NCI-H2081 (cell line): ENCODE results near the gene WIPI1.

Experiments
- DNase-seq, 2 experiments: peaks; one replicate each; lab custom pipeline; 2025; lab: John Stamatoyannopoulos, UW

WIPI1 gene

DNA sequence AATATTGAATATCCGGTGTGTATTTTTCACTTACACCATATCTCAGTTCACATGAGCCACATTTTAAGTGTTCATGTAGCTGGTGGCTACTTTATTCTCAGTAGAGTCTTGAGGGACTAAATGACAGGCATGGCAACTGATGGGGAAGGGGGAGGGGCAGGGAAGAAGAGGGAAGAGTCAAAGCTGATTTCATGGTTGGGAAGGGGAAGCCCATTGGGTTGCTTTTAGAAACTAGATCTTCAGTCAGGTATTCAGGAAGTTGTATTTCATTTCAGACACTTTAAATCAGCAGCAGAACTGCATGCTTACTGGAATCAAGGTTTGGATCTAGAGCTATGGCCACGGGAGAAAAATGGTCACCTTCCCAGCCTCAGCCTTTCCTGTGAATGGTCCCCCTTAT, 2.9 kb upstream of the WIPI1 start:
- no peak for DNase-seq

DNA sequence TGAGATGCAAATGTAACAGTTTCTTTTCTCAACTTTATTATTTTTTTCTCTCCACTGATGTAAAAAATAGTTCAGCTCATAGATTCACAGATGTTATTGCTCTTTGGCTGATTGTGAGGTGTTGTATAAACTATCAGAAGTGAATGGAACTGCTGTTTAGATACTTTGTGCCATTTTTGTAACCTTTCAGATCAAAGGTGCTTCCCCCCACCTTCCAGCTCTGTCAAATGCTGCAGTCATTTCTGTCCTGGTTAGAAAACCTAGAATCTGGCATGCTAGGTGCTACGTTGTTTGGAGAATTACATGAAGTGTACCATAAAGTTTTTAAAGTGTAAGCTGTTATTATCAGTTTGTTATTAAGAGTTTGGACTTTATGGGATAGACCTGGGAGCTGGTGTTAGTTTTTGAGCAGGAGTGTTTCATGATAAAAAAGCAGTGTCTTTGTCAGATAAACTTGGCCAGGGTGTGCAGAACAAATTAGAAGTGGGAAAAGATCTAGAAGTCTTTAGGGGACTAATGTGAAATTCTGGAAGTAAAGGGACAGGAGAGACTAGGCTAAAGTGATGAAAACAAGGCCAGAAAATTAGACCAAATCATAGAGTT, 1.8 kb upstream of the WIPI1 start:
- no peak for DNase-seq

DNA sequence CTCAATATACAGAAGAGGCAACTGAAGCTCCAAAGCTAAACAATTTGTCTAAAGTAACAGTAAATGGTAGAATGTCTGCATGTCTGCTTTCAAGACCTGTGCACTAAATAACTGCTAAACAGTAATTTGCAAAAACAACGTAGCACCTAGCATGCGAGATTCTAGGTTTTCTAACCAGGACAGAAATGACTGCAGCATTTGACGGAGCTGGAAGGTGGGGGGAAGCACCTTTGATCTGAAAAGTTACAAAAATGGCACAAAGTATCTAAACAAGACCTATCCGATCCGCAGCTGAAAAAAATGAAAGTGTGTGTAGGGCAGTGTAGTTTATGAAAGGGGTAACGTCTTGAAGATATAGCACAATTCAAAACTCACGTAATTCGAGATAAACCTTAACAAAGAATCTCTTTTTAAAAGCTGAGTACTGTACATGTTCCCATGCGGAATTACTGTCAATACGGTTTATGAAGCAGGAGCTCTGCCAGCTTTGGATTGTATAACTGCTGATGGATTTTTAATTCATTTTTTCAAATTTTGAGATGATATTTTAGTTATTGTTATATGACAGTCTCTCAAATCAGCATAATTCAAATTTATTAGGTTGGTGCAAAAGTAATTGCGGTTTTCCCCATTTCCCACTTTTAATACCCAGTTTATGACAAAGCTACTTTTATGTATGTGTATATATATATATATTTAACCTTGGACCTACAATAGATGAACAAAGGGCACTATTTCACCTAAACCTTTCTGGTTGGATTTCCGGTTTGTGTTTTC, 1.2 kb upstream of the WIPI1 start:
- no peak for DNase-seq

DNA sequence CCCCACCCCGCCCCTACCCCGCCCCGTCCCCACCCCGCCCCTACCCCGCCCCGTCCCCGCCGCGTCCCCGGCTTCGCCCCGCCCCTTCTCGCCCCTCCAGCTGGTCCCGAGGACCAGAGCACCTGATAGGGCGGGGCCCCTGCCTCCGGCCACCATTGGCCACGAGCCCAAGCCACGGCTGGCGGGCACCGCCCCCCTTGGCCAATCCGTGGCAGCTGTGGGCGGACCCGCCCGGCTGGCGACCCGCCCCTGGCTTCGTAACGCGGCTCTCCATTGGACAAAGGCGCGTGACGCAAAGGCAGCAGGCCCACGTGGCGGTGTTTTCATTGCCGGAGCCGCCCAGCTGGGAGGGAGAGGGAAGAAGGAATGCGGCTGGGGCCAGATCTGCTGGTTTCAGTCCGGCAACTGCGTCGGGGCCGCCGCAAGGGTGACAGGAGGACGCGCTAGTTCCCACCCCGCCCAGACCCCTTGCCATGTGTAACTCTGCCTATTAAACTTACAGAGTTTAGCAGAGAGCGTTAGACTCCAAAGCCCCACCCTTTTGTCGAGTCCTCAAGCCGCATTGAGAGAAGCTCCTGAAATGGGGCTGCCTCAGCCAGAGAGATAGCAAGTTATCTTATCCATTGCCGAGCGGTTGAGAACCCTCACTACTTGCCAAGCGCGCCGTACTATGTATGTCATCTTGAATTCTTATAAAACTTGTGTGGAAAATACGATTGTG, 403 bp upstream of the WIPI1 start:
- DNase-seq, result peak; percentile 98

DNA sequence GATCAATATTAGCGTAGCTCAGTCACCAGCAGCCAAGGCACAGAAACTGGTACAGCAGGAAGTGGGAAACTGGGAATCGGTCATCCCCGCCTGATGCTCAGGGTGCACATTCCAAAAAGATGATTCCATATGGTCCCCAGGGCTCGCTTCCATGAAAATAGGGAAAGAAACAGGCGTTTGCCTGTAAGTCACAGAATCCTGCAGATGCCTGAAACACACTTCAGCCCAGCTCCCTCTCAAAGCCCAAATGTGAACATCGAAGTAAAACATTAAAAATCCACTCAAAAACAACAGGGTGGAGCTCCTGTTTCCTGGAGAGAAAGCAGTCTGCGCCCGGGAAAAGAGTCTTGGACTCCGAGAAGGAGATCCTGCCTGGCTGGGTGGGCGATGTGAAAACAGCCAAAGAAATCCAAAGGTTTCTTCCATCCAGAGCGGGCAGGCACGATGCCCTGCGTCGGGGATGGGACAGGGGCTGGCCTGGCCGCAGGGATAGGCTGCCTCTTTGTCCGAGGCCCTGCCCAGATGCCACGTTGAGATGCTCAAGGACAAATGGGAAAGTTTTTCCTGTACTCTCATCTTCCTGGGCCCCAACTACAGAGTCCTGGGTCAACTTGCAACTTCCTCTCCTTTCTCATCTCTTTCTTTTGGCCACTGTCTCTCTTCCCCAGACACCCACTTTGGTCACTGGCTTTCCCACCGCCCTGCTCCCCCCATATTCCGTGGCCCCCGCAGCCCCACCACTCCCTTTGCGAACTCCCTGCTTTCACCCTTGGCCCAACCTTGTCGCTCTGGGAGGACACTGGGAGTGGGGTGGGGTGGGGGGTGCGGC, 743 bp downstream of the WIPI1 start:
- peak in 1 of 2 experiments; percentile 29 for DNase-seq

DNA sequence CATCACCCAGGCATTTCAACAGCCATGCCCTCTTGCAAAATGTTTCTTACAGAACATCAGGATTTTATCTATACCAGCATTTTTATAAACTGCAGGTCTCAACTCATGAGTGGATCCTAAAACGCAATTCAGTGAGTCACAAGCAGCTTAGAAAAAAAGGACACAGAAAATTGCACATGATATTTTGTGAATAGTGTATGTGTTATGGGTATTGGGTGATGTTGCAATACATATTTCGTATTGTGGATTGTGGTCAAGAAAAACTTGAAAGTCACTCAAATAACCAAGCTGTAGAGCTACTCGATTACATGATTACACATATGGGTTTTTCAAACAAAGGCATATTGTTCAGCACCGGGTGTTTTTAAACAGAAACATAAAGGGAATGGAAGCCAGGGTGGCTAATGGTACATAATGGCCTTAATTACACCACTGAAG, 1.4 kb downstream of the WIPI1 start:
- DNase-seq, result peak; percentile 81 to 91

DNA sequence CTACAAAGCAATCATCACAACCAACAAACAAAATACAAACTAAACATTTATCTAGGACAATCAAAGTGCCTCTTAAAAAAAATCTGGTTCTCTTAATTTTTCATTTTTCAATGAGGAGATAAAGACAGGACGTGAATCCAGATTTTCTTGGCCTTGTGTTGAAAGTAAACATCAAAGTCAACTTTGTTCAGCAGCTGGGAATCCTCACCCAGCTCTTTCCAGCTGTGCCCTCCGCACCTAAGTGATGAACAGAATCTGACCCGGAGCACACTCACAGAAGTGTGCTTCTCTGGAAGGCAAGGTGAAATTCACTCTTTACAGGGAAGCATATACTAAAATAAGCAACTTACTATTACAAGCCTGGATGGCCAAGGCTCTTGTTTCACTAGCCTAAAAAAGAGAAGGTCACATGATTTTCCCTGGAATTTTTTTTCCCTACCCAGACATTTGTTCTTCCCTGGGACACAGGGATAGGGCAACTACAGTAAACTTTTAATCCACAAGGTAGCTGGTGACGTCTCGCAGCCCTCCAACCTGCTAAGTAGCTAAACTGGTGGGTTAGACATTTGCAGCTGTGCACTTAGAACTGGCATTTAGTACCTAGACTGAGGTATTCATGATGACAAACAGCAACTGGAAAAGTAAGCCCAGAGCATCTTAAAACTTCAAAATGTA, 3.2 kb downstream of the WIPI1 start:
- no peak for DNase-seq

DNA sequence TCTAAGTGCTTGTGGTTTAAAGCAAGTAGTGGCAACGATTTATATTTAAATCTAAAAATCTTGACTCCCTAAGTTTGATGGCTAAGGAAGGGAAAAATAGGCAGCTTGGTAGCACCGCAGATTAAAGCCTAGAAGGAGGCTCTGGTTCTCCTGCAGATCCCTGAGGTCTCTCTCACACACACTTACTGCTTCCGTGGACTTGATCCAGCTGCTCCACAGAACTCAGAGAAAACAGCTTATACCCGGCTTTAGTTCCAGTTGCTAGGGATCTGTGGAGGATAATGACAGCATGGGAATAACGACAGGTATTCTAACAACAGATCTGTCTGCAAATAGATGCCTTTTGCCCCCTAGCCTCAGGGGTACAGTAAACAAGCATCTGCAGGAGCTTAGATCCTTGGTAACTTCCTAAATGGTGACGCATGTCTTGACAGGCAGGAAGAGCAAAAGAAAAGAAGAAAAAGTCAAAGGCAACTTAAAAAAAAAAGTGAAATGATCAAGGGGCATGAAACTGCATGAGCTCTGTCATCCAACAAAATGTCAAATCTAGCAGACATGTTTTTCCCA, 4.5 kb downstream of the WIPI1 start:
- DNase-seq, result peak in 1 of 2 experiments; percentile 24

DNA sequence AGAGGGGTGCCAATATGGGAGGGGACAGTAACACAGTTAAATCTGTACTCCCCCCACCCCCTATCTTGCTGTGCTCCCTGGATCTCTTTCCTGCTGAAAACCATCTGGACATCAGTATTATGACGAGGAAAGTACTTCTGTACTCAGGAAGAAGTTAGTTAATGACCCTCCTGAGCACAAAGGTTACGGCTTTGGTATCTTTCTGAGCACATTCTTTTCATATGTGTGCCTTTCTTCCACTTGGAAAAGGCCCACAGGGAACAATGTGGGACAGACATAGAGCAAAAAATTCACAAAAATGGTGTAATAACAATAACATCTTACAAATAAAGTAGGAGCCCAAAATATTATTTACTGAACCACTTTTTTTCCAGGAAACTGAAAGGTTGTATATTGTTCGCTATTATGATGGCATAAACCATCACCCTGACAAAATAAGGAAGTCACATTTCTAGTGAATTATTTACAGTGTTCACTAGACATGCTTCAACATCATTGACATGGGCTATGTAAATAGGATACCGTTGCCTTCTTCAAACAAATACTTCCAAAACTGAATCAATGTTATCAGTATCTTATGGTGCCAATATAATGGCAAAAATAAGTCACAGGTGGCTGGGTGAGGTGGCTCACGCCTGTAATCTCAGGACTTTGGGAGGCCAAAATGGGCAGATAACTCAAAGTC, 5.5 kb downstream of the WIPI1 start:
- DNase-seq, result no peak

DNA sequence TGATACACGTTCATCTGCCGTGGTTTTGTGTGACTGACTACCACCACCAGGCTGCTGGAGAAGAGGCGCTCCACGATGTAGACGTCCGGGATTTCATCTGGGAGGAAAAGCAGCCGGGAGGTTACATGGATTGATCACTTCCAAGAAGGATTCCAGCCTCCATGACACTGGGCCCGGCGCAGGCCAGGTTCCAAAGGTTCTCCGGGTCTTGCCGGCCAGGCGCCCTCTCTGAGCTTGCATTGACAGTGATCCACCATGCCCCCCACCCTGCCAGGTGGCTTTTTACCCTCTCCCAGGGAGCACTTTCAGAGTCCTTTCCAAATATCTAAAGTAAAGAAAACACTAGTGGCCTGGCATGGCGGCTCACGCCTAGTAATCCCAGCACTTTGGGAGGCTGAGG, 6.5 kb downstream of the WIPI1 start:
- DNase-seq, result no peak

DNA sequence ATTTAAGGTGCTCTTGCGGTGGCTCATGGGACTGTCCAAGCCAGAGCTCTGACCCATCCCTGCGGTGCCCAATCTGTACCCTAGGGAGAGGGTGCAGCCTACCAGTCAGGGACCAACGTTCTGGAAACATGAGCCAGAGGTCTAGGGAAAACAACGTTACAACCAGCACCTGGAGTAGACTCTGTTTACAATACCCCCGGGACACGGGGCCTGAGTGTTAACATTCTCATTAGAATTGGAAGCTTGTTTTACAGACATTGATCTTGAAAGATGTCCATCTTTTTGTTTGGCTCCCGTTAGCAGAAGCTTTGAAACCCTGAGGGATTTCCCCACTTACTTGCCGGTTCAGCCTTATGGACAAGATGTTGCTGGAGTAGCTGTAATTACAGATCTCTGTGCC, 6.9 kb downstream of the WIPI1 start:
- DNase-seq, result no peak

DNA sequence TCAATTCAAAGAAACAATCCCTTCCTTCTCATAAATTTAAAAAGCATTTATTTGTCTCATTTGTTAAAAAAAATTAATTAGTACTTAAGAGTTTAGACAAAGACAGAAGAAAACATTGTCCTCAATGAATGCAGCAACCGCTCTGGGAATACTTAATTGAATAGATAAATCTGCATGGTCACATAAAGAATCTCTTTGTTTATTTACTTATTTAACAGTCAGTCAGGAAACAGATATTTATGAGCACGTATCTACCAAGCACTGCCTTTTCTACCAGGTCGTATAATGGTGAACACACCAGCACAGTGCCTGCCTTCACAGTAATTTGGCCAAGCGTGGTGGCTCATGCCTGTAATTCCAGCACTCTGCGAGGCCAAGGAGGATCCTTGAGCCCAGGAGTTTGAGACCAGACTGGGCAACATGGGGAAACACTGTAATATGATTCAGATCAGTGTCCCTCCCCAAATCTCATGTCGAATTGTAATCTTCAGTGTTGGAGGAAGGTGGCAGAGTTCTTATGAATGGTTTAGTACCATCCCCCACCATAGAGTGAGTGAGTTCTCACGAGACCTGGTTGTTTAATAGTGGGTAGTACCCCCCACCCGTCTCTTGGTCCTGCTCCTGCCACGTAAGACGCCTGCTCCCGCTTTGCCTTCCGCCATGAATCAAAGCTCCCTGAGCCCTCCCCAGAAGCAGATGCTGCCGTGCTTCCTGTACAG, 8.1 kb downstream of the WIPI1 start:
- DNase-seq, result no peak

DNA sequence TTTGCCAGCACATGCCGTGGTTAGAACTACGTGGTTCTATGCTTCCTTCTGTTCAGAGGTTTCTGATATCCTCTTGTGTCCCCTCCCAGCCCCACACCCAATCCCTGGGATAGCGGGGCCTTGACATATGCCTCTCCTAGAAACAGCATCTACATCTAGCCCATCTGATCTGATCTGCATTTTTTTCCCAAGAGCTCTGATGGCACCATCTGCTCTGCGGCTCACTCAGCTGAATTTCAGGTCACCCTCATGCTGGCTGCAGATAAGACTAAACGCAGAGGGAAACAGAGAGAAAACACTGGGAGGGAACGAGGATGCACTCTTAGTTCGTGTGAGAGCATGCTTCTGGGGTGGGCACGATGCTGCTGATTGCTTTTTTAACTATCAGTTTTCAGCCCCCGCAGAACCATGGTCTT, 10.7 kb downstream of the WIPI1 start:
- DNase-seq, result no peak

DNA sequence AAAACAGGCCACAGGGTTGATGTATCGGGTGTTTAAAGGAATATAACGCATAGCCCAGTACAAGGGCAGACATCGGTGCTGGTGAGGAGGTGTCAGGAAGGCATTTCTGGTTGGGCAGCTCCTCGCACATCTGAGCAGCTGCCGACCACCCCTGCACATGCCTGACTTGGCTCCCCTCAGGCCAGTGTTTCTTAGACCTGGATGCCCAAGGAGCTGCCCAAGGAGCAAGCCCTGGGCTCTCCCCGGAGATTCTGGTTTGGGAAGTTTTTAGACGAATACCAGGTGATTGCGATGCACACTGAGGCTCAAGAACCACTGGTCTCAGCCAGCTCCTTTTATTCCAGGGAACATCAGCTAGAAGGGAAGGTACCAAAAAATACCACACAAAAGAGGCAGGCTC, 11.6 kb downstream of the WIPI1 start:
- DNase-seq, result no peak

DNA sequence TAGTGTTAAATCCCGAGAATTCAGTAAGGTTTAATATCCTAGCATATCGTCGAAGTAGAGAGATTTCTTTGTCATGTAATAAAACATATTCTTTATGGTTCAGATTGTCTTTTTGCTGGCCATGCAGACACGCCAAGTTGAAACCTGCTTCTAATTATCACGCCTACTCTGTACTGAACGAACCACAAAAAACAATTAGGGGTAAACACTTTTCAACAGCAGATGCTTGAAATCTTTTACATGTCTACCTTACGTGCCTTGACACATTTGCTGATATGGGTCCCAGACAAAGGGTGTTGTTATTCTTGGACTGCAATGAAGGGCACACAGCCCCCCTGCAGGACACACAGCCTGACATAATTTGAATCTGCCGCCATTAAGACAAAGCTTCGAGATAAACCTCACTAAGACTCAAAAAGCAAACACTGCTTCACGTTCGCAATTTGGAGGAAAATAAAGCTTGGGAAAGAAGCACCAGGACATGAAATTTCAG, 13.3 kb downstream of the WIPI1 start:
- DNase-seq, result no peak

DNA sequence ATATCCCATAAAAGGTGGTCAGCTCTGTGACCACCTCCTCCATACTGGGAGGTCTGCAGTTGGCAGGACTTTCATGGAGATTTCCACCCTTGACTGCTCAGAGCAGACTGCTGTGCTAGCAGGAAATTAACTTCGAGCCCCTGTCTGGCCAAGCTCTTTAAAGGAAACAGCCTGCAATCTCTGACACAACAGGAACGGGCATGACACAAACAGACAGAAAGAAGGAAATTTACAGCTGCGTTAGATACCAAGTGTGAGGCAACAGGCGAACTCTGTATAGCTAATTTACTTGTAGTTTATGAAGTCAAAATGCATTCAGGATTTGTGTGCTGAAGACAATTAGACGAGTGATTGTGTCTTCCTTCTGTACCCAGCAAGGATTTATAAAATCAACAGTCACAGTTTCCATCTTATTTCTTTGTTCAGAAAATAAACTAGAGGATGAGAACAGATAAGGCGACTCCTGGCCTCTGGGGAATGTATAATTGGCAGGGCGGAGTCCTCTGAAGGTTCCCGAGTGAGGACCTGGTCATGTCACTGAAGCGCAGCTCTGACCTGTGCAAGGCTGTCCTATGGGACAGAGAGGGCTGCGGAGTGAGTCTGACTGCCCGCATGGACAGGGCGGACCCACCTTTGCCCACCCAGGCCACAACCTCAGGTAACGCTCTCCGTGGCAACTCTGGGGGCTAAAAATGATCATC, 16.1 kb downstream of the WIPI1 start:
- no peak for DNase-seq

DNA sequence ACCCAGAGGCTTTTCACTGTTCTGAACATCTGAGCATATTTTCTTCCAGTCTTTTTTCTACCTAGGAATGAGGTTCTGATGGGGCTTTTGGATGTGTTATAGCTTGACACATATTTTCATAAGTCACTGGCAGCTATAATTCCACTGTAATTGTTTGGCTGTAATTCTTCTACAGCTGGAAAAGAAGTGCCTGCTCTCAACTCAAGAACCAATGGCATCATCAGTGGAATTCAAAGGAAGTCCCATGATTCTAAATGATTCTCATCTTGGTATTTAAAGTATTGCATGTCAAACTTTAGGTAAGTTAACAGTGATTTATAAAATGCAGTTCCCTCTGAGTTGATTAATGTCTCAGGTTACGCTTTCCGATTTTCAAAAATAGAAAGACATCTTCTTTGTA, 16.8 kb downstream of the WIPI1 start:
- DNase-seq, result no peak

DNA sequence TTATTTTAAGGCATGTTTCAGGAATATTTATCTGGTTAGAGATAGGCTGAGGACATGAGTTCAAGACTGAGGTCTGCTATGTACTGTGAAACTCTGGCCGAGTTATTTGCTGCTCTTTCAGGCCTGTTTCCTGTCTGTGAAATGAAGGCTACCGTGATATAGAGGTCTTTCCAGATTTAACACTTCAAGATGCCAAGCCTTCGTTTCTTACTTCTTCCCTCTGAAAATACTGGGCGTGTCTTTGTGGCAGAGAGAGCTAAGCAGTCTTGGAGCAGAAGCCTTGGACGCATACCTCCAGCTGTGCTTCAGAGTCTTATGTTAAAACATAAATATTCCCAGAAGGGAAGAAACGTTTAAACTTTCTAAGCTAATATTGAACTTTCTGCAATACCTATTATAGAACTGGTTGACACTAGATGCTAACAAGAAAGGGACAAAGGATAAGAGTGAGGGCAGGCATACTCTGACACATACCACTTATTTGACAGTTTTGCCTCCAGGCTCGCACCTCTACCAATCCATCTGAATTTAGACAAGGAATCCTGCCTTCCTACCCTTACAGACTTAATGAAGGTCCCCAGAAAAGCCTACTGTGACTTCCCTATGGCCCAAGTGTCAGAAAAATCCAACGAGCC, 17.5 kb downstream of the WIPI1 start:
- DNase-seq, result no peak
